Choroid plexus epithelial cell (primary cell): ENCODE results near the gene ORC1.

ENCODE experiments used
- DNase-seq: peaks from one replicate; pipeline ENCODE4 v3.0.0-alpha.2; 2010; ENCODE audit warnings: low read depth
- H3K4me3 ChIP-seq: 2 replicates; pipeline ENCODE4 v1.5.1; 2011; ENCODE audit warnings: low read depth, mild to moderate bottlenecking, control low read depth, low read length, moderate library complexity
- TF ChIP-seq, protein P1 (sequence below): conservative IDR thresholded peaks from 2 replicates; pipeline ENCODE4 v1.5.1; 2011; ENCODE audit warnings: low read depth, mild to moderate bottlenecking, control low read depth, inconsistent platforms, low read length, moderate library complexity

Gene ORC1

DNA sequence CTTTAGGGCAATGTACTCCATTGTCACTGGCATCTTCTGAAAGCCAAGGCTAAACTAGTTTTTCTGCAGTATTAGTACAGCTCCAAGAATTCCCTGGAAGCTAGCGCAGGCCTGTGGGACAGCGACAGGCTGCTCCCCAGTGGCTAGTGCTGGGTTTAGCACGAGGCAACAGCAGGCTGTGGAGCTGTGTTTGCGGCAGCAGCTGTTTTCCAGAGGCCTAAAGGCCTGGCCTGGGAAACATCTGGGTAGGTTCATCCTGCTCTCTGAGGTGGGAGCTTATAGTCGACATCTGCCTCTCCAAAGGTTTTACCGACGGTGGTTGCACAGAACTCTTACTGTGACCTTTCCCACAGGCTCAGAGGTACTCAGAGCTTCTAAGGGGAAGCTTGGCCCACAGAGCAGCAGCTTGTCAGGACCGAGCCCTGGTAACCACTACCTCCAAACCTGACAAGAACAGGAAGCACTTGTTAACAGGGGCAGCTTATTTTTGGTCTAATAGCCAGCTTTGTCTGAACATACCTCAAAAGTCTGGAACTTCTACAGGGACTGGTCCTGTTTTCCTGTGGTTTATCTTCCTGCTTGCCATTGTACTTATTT is 55.4 kb downstream of the ORC1 start:
- DNase-seq = peak; percentile 65
- no peak overlapping the region for H3K4me3 ChIP-seq
- TF ChIP-seq, protein P1, sequence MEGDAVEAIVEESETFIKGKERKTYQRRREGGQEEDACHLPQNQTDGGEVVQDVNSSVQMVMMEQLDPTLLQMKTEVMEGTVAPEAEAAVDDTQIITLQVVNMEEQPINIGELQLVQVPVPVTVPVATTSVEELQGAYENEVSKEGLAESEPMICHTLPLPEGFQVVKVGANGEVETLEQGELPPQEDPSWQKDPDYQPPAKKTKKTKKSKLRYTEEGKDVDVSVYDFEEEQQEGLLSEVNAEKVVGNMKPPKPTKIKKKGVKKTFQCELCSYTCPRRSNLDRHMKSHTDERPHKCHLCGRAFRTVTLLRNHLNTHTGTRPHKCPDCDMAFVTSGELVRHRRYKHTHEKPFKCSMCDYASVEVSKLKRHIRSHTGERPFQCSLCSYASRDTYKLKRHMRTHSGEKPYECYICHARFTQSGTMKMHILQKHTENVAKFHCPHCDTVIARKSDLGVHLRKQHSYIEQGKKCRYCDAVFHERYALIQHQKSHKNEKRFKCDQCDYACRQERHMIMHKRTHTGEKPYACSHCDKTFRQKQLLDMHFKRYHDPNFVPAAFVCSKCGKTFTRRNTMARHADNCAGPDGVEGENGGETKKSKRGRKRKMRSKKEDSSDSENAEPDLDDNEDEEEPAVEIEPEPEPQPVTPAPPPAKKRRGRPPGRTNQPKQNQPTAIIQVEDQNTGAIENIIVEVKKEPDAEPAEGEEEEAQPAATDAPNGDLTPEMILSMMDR = peak; percentile 60

DNA sequence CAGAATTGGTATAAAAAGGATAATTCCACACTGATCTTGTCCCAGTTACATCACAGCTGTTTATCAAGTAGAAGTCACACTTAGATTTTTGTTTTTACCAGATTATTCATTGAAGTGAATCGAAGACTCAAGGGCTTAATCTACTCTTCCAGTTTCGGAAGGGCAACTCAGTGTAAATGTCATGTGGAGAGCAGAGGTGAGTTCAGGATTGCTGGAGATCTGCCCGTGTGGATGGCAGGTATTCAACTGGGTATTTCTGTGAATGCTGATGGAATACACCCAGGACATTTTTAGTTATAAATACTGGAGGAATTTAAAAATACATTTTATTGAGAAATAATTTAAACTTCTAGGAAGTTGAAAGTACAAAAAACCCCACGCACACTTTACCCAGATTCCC is 57.6 kb downstream of the ORC1 start:
- TF ChIP-seq, protein P1 = no peak

DNA sequence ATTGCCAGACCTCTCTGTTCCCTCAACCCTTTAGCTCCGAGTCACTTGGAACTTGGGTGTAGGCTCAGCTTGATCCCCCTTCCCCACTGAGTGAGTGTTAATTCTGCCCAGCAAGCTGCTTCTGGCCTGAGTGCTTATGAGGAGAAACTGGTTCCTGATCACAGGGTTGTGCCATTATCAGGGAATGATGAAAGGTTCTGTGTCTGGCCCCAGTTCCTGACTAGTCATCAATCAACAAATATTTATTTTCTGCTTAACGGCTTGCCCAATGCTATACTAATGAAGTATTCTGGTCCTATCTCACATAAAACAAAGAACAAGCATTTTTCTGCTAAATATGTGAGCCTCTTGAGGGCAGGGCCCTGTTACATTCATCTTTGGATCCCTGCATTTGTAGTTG is 59.0 kb downstream of the ORC1 start:
- no peak overlapping the region for H3K4me3 ChIP-seq
- DNase-seq = no peak
- TF ChIP-seq, protein P1 = no peak

More for the DNA sequence above, 57.6 kb downstream of the ORC1 start:
- no peak overlapping the region for H3K4me3 ChIP-seq
- DNase-seq = no peak

DNA sequence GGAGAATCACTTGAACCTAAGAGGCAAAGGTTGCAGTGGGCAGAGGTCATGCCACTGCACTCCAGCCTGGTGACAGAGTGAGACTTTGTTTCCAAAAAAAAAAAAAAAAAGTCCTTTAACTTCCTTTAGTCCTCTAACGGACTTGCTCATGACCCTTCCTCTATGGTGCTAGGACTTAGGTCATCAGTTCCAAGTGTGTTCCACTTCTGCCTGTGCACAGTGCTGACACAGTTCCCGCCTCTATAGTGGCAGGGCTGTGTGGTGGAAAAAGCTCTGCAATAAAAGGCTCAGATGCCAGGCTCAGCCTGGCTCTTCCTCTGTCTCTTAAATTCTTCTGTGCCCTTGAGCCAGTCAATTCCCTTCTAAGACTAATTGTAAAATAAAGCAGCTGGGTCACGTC is 60.2 kb downstream of the ORC1 start:
- TF ChIP-seq, protein P1 = no peak
- H3K4me3 ChIP-seq = no peak overlapping the region
- DNase-seq = no peak

DNA sequence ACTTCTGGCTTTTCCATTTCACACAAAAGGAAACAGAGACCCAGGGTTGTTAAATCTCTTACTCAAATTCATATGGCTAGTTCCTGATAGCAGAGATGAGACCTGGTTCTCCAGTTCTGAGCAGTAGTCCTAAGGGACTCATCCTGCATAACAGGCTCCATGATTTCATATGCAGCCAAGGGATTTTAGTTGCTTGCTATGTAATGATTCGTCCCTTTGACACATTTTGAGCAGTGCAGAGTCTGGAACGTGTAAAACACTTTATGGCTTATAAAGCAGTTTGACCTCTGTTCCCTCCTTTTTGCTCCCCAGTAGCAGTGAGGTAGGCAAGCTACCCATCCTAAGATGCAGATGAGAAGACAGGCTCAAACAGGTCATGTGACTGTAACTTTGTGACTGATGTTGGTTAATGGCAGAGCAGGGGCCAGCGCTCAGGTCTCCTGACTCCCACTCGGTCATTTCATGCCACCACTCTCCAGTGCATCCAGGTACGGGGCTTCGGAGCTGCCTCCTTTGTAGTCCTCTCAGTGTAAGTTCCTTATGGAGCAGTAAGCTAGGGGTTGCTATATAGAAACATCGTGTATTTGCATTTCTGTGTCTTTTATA is 62.5 kb downstream of the ORC1 start:
- TF ChIP-seq, protein P1 = no peak
- DNase-seq = no peak
- H3K4me3 ChIP-seq = no peak overlapping the region

DNA sequence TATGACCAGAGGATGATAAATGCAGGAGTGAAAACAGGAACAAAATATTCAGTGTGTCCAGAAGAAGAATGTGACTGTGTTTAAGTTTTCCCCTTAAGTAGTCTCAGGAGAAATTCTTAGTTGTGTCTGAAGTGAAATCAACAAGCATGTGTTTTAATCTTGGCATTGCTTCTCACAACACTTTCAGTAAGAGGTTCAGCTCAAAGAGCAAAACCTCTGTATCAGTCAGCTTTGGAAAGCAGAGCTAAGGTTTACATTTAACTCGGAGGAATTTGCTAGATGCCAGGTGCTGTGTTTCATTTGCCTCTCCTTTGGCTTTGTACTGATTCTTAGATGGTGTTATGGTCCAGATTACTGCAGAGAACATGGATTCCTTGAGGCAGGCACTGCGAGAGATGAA is 66.8 kb downstream of the ORC1 start:
- no peak overlapping the region for H3K4me3 ChIP-seq
- DNase-seq = no peak
- TF ChIP-seq, protein P1 = no peak
